Fibroblast of lung (primary cell): ENCODE data around the gene GAGE10. TPM values are rescaled to one million over a fixed set of nuclear protein-coding genes. Genes with fewer than 3 reads are reported as not detected.
"Not testable (repeated sequence)": the region's sequence is repeated elsewhere in the genome, so short reads cannot be mapped to it uniquely, and the experiment has no call there.

Experiments
- DNase-seq, 2 donors: peaks; one replicate each; pipeline versions ENCODE4 v3.0.0 to v3.0.0-alpha.2; 2010; ENCODE audit warnings: low read depth in 2 of 2
- H2AFZ ChIP-seq: 2 replicates; pipeline ENCODE4 v1.5.1; 2012; ENCODE audit warnings: low read length, control low read depth, inconsistent platforms
- H3K27ac ChIP-seq: 2 replicates; pipeline ENCODE4 v1.5.1; 2011; ENCODE audit warnings: low read length, control low read depth; ENCODE audit not compliant: insufficient read depth
- H3K27me3 ChIP-seq: 2 replicates; pipeline ENCODE4 v1.5.1; 2011; ENCODE audit warnings: mild to moderate bottlenecking, low read length; ENCODE audit not compliant: control insufficient read depth, insufficient read depth
- H3K36me3 ChIP-seq: 2 replicates; pipeline ENCODE4 v1.5.1; 2011; ENCODE audit warnings: low read length; ENCODE audit not compliant: control insufficient read depth, insufficient read depth
- H3K4me1 ChIP-seq: 2 replicates; pipeline ENCODE4 v1.5.1; 2011; ENCODE audit warnings: low read length; ENCODE audit not compliant: control insufficient read depth, insufficient read depth; ENCODE audit errors: extremely low read depth
- H3K4me2 ChIP-seq: 2 replicates; pipeline ENCODE4 v1.5.1; 2011; ENCODE audit warnings: low read length, control low read depth; ENCODE audit not compliant: insufficient read depth; ENCODE audit errors: extremely low read depth
- H3K4me3 ChIP-seq, 4 experiments: fragments of 200-600 bp in 1 of 4; sonication (generic) in 1 of 4; replicated peaks in 1 of 4; 2 replicates each; pipeline ENCODE4 v1.5.1; 2011 to 2016; ENCODE audit warnings: low read length in 4 of 4, low read depth in 3 of 4, mild to moderate bottlenecking in 3 of 4, control low read depth in 2 of 4, inconsistent platforms in 1 of 4, mixed read lengths in 1 of 4; ENCODE audit not compliant: insufficient read depth in 1 of 4; ENCODE audit errors: control extremely low read depth in 1 of 4
- H3K79me2 ChIP-seq: 2 replicates; pipeline ENCODE4 v1.5.1; 2012; ENCODE audit warnings: mild to moderate bottlenecking, low read length, inconsistent platforms; ENCODE audit not compliant: control insufficient read depth, insufficient read depth
- H3K9ac ChIP-seq: 2 replicates; pipeline ENCODE4 v1.5.1; 2011; ENCODE audit warnings: mild to moderate bottlenecking, low read length, control low read depth; ENCODE audit not compliant: insufficient read depth
- H3K9me3 ChIP-seq: 2 replicates; pipeline ENCODE4 v1.5.1; 2012; ENCODE audit warnings: low read depth, low read length; ENCODE audit not compliant: control insufficient read depth, insufficient read depth
- H4K20me1 ChIP-seq: 2 replicates; pipeline ENCODE4 v1.5.1; 2011; ENCODE audit warnings: low read length; ENCODE audit not compliant: control insufficient read depth, insufficient read depth; ENCODE audit errors: extremely low read depth
- CTCF ChIP-seq, 2 donors: IDR thresholded peaks in 1 of 2; conservative IDR thresholded peaks in 1 of 2; 1 replicate in 1 of 2; 2 replicates in 1 of 2; pipeline ENCODE4 v1.5.1; 2011 to 2012; ENCODE audit warnings: low read length in 2 of 2, control low read depth in 1 of 2, inconsistent platforms in 1 of 2, low read depth in 1 of 2, mild to moderate bottlenecking in 1 of 2
- EZH2 ChIP-seq: IDR thresholded peaks from 2 replicates; pipeline ENCODE4 v1.5.1; 2012; ENCODE audit warnings: low read length, control low read depth, mild to moderate bottlenecking; ENCODE audit errors: missing control alignments
- polyA plus RNA-seq, 2 donors: library from polyadenylated mRNA; depleted of rRNA in 1 of 2; stranded (reverse) in 1 of 2; unstranded in 1 of 2; fragments of >200 nt; gene quantifications; 2 replicates each; pipeline ENCODE4 v1.2.1, GENCODE V29; 2011 to 2012; ENCODE audit warnings: missing spikeins in 1 of 2
- total RNA-seq: library from RNA; depleted of rRNA; stranded (reverse); fragments of >200 nt; gene quantifications from 2 replicates; pipeline ENCODE4 v1.2.1, GENCODE V29; 2014

The GAGE10 gene
- total and polyA plus RNA-seq, 2 donors (not counting 1 experiment from before 2014, with no cell fraction given), result not detected

GRCh38 chrX:49316085-49316484 lies 12.6 kb downstream of the GAGE10 start:
- no peaks in the 10 kb centered on the region for H3K36me3 ChIP-seq
- no peak for DNase-seq
- H3K4me2 ChIP-seq, result no peak overlapping the region
- H2AFZ ChIP-seq, result no peak overlapping the region
- TF ChIP-seq EZH2 (no peak), CTCF (conservative IDR thresholded peaks at IDR 0.05 in 1 of 2, IDR thresholded peaks at IDR 0.05 in 1 of 2; ENCODE audit: low read depth in 1 of 2, low read length in 2 of 2) (no peak)
- no peak overlapping the region for H3K9ac ChIP-seq
- no peaks in the 10 kb centered on the region for H3K79me2 ChIP-seq
- H3K4me3 ChIP-seq, result no peak overlapping the region
- no peaks in the 10 kb centered on the region for H3K27me3 ChIP-seq
- H3K4me1 ChIP-seq, result no peaks in the 10 kb centered on the region
- no peaks in the 10 kb centered on the region for H4K20me1 ChIP-seq
- H3K27ac ChIP-seq, result no peak overlapping the region
- no peaks in the 10 kb centered on the region for H3K9me3 ChIP-seq

DNA sequence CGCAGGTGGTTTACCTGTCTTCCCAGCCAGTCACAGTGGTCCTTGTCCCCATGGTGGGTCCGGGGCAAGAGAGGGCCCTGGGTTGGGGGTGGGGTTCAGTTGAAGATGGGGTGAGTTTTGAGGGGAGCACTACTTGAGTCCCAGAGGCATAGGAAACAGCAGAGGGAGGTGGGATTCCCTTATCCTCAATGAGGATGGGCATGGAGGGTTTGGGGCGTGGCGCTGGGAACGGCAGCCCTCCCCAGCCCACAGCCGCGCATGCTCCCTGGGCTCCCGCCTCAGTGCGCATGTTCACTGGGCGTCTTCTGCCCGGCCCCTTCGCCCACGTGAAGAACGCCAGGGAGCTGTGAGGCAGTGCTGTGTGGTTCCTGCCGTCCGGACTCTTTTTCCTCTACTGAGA lies 18.3 kb downstream of the GAGE10 start, which contains the start of gene GAGE12J:
TSS of gene GAGE12J (plus strand) at position 301 of the 400 bp plus-strand sequence. CDS start 1,157 bp downstream, outside the sequence.
- H3K4me3 ChIP-seq, H4K20me1 ChIP-seq, DNase-seq, H3K79me2 ChIP-seq, H3K36me3 ChIP-seq, H3K27me3 ChIP-seq, H3K27ac ChIP-seq, H3K9me3 ChIP-seq, H3K4me2 ChIP-seq, H3K4me1 ChIP-seq, H3K9ac ChIP-seq, H2AFZ ChIP-seq: not testable (repeated sequence)

DNA sequence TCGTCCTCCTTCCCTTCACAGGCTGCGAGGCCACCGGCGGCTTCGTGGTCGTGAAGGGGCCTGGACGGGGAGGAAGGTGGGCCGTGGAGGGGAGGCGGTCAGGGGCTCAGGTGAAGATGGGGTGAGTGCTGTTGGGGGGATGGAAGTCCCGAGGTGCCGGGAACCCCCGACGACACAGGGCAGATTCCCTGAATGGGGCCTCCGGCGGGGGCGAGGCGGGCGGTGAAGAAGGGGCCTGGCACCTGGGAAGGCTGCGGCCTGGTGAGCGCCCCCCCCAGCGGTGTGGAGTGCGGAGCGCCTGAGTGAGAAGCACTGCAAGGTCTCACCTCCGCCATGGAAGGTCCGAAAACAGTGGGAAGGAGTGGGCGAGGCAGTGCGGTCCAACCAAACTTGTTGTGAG lies 18.8 kb downstream of the GAGE10 start:
- not testable (repeated sequence) for H3K79me2 ChIP-seq, H3K27me3 ChIP-seq, H3K27ac ChIP-seq, H3K4me2 ChIP-seq, H3K9me3 ChIP-seq, DNase-seq, H3K4me3 ChIP-seq, H4K20me1 ChIP-seq, H3K36me3 ChIP-seq, H3K4me1 ChIP-seq, H3K9ac ChIP-seq, H2AFZ ChIP-seq

- not testable (repeated sequence) for H3K79me2 ChIP-seq, H3K9me3 ChIP-seq, H2AFZ ChIP-seq, H3K4me2 ChIP-seq, H3K4me3 ChIP-seq, H3K36me3 ChIP-seq, H4K20me1 ChIP-seq, H3K9ac ChIP-seq, H3K4me1 ChIP-seq, DNase-seq, H3K27me3 ChIP-seq, H3K27ac ChIP-seq
Measured at GRCh38 chrX:49323735-49324134, 20.3 kb downstream of the GAGE10 start.

GRCh38 chrX:49330421-49330820 lies 27.0 kb downstream of the GAGE10 start:
- not testable (repeated sequence) for H4K20me1 ChIP-seq, DNase-seq, H3K27me3 ChIP-seq, H3K79me2 ChIP-seq, H3K4me1 ChIP-seq, H3K9ac ChIP-seq, H3K9me3 ChIP-seq, H3K36me3 ChIP-seq, H3K4me3 ChIP-seq, H3K4me2 ChIP-seq, H2AFZ ChIP-seq, H3K27ac ChIP-seq

DNA sequence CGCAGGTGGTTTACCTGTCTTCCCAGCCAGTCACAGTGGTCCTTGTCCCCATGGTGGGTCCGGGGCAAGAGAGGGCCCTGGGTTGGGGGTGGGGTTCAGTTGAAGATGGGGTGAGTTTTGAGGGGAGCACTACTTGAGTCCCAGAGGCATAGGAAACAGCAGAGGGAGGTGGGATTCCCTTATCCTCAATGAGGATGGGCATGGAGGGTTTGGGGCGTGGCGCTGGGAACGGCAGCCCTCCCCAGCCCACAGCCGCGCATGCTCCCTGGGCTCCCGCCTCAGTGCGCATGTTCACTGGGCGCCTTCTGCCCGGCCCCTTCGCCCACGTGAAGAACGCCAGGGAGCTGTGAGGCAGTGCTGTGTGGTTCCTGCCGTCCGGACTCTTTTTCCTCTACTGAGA lies 27.8 kb downstream of the GAGE10 start, which contains the start of gene GAGE13:
TSS of gene GAGE13 (plus strand) at position 301 of the 400 bp plus-strand sequence. CDS start 1,156 bp downstream, outside the sequence.
- not testable (repeated sequence) for H3K79me2 ChIP-seq, H2AFZ ChIP-seq, H3K4me3 ChIP-seq, H3K27ac ChIP-seq, H3K4me1 ChIP-seq, H3K9ac ChIP-seq, H3K27me3 ChIP-seq, H3K9me3 ChIP-seq, H3K4me2 ChIP-seq, H3K36me3 ChIP-seq, DNase-seq, H4K20me1 ChIP-seq
